ENCODE data around the gene ZNF48.

ZNF48 gene

GRCh38 chr16:30356401-30357084 is 38.7 kb upstream of the ZNF48 start:
- no peak for TF ChIP-seq CTCF (IDR thresholded peaks at IDR 0.05)

GRCh38 chr16:30357085-30357714 is 38.0 kb upstream of the ZNF48 start:
- no peak for TF ChIP-seq CTCF (IDR thresholded peaks at IDR 0.05)

- TF ChIP-seq CTCF (IDR thresholded peaks at IDR 0.05) = no peak
Observed at GRCh38 chr16:30357715-30358576, 37.3 kb upstream of the ZNF48 start.

GRCh38 chr16:30358577-30358936 is 36.7 kb upstream of the ZNF48 start:
- TF ChIP-seq CTCF (IDR thresholded peaks at IDR 0.05) = no peak

- no peak for TF ChIP-seq CTCF (IDR thresholded peaks at IDR 0.05)
Observed at GRCh38 chr16:30358990-30359870, 36.0 kb upstream of the ZNF48 start.

GRCh38 chr16:30359871-30360170 is 35.4 kb upstream of the ZNF48 start:
- TF ChIP-seq CTCF (IDR thresholded peaks at IDR 0.05) = no peak

- no peak for TF ChIP-seq CTCF (IDR thresholded peaks at IDR 0.05)
Observed at GRCh38 chr16:30361180-30361579, 34.0 kb upstream of the ZNF48 start.

Measured in LNCAP (cell line).